GM18505 (cell line): ENCODE measurements around the gene ZNF740.
"Not testable (repeated sequence)": the region's sequence is repeated elsewhere in the genome, so short reads cannot be mapped to it uniquely, and the experiment has no call there.

Experiments used
- ATAC-seq: cut with Tn5 transposase; IDR thresholded peaks from one replicate; pipeline ENCODE4 v1.9.1; 2021; ENCODE audit not compliant: unreplicated experiment
- POLR2A ChIP-seq: IDR thresholded peaks from 4 replicates; pipeline ENCODE4 v1.6.1; 2011; ENCODE audit warnings: borderline replicate concordance; ENCODE audit not compliant: insufficient read depth, insufficient read length; ENCODE audit errors: extremely low read depth

Gene ZNF740, protein sequence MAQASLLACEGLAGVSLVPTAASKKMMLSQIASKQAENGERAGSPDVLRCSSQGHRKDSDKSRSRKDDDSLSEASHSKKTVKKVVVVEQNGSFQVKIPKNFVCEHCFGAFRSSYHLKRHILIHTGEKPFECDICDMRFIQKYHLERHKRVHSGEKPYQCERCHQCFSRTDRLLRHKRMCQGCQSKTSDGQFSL

DNA sequence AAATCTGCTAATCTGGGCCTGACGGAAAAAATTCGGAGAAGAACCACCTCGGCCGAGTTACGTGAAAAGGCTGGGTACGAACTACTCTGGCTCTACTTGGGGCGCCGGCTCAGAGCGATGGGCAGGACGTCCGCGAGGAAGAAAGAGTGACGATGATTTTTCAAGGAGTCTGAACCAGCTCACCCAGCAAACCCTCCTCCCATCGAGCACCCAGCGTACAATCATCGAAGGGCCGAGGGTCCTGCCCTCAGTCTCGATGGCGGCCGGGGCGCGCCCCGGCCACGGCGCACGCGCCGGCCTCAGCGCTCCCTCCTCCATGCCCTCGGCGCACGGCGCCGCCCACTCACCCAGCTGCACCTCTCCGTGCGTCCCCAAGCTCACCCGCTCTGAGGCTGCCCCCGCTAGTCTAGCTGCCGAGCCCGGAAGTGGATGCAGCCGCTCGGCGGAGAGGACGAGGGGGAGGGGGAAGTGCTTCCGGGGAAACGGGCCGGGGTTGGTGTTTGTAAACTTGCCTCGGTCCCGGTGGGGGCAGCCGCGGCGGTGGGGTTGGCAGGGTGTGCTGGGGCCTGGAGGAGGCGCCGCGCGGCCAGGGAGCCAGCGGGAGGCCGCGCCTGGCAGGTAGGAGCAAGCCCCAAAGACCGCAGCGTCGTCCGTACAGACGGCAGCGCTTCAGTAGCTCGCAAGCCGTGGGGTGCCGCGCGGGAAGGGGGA, at the start of gene ZNF740, which contains the start of gene CSAD:
TSS of gene ZNF740 (plus strand) at position 503 of the 711 bp plus-strand sequence. CDS start 1,262 bp downstream, outside the sequence.
TSS of gene CSAD (minus strand) at position 706 of the 711 bp plus-strand sequence. CDS start 7,455 bp downstream, outside the sequence.
- peak; percentile 88 for ATAC-seq
- TF ChIP-seq POLR2A = peak; percentile 90

DNA sequence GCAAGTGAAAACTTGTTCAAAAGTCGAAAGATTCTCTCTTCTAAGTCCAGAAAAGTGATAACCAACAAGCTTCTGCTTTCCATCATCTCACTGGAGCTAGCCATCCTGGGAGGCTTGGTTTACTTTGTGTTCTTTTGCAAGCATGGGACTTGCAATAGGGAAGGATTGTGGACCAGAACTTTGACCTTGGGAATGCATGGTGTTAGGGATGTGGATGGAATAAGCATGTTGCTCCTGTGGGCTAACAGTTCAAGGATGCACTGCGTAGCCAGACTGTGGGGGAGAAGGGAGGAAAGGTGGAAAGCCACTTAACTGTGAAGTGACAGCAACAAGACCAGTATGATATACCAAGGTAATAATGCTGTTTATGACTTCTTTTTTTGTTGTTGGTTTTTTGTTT, 48.7 kb upstream of the ZNF740 start:
- no peak for TF ChIP-seq POLR2A

DNA sequence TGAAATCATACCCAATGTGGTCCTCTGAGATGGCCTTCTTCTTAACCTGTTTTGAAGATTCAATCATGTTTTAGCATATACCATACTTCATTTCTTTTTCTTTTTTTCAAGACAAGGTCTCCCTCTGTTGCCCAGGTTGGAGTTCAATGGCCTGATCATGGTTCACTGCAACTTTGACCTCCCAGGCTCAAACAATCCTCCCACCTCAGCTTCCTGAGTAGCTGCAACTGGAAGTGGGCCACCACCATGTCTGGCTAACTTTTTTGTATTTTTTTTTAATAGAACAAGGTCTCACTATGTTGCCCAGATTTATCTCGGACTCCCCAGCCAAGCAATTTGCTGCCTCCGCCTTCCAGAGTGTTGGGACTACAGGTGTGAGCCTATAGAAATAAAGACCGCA, 46.8 kb upstream of the ZNF740 start:
- no peak for TF ChIP-seq POLR2A
- ATAC-seq = no peak

More for the DNA sequence above, 48.7 kb upstream of the ZNF740 start:
- no peak for ATAC-seq

DNA sequence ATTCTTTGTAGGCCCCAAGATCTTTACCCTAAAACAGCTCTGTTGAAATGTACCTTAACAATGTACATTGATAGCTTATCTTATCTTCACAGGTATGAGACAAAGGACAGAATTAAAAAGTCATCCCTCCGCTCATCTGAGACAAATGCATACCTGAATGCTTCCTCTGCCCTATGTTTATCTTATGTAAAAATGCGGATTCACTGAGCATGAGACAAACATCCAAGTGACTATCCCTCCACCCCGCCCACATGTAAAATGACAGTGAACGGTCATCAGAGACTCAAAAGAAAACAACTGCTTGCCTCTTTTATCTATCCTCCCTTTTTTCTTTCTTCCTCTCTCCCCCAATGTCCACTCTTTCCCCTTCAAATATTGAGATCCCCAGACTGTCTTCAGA, 37.2 kb upstream of the ZNF740 start:
- no peak for TF ChIP-seq POLR2A

DNA sequence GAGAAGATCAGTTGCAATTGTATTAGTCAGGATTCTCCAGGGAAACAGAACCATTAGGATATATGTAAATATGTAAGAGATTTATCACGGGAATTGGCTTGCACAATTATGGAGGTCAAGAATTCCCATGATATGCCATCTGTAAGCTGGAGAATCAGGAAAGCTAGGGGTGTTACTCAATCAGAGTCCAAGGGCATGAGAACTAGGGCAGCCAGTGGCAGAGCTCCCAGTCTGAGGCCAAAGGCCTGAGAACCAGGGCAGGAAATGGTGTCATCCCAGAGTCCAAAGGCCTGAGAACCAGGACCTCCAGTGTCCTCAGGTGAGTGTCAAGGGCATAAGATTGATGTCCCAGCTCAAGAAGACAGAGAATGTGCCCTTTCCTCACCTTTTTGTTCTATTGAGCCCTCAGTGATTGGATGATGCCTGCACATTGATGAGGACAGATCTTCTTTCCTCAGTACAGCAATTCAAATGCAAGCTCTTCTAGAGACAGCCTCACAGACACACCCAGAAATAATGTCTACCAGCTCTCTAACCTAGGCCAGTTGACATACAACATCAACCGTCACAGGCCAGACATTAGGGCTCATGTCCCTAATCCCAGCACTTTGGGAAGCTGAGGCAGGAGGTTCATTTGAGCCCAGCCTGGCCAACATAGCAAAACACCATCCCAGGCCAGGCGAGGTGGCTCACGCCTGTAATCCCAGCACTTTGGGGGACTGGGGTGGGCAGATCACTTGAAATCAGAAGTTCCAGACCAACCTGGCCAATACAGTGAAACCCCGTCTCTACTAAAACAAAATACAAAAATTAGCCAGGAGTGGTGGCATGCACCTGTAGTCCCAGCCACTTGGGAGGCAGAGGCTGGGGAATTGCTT, 34.9 kb upstream of the ZNF740 start:
- TF ChIP-seq POLR2A = no peak
- ATAC-seq = no peak

More for the DNA sequence above, 37.2 kb upstream of the ZNF740 start:
- no peak for ATAC-seq

DNA sequence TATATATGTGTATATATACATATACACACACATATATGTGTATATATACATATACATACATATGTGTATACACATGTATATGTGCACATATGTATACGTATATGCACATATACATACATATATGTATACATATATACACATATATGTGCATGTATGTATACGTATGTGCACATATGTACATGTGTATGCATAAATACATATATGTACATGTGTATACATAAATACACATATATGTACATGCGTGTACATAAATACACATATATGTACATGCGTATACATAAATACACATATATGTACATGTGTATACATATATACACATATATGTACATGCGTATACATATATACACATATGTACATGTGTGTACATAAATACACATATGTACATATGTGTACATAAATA, 33.3 kb upstream of the ZNF740 start:
- TF ChIP-seq POLR2A = no peak
- no peak for ATAC-seq

DNA sequence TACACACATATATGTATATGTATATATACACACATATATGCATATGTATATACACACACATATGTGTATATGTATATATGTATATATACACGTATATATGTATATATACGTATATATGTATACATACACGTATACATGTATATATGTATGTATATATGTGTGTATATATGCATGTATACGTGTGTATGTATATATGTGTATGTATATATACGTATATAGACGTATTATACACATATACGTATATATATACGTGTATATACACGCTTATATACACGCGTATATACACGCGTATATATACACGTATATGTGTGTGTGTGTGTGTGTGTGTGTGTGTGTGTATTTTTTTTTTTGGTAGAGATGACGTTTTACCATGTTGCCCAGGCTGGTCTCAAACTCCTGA, 32.9 kb upstream of the ZNF740 start:
- ATAC-seq = no peak
- TF ChIP-seq POLR2A = no peak

DNA sequence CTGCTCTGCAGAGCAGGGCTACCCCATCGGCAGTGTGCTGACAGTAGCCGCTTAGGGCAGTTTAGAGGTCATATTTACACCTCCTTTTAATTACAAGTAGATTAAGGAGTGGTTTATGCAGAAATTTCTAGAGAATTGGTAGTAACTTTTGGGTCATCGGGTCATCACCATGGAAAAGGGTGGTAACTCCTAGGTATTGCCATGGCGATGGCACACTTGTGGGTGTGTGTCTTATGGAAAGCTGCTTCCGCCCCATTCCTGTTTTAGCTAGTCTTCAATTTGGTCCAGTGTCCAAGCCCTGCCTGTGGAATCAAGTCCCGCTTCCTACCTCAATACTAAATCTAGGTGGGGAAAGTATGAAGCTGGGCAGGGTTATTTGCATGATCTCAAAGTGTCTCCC, 29.5 kb upstream of the ZNF740 start:
- no peak for ATAC-seq
- no peak for TF ChIP-seq POLR2A

DNA sequence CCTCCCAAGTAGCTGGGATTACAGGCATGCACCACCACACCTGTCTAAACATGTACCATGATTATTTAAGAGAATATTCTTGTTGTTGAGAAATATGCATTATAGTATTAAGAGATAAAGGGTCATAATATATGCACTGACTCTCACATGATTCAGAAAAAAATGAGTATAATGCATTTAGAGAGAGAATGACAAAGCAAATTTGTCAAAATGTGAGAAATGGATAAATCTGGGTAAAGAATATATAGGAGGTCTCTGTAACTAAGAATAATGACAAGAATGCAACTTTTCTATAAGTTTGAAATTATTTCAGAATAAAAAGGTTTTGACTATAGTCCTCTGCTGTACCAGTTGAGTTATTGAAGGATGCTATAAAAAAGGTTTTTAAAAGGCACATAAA, 28.1 kb upstream of the ZNF740 start:
- TF ChIP-seq POLR2A = no peak

DNA sequence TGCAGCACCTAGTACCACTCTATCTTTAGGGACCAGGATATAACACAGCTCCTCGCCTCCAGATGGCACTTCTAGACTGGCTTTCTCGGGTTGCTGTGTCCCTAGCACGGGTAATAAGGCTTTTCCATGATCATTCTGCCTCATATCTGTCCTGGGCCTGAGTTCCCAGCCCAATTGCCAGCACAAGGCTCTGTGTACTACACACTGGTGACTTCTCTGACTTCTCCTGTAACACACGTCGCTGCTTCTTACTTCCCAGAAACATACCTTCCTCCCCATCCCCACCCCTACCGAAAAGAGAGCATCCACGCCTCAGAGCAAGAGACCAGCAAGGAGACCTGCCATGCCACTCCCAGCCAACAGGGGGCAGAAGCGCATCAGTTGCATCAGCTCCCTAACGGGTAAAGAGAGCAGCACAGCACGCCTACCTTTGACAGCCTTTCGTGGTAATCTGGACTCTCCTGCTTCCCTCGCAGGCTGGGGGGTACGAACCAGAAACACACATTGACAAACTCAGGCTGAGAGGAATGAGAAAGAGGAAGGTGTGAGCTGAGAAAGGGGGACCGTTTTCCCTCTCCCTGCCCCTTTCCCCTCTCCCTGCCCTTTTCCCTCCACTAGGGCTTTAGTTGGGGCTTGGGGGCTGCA, 21.2 kb upstream of the ZNF740 start:
- TF ChIP-seq POLR2A = no peak
- no peak for ATAC-seq

More for the DNA sequence above, 28.1 kb upstream of the ZNF740 start:
- no peak for ATAC-seq

DNA sequence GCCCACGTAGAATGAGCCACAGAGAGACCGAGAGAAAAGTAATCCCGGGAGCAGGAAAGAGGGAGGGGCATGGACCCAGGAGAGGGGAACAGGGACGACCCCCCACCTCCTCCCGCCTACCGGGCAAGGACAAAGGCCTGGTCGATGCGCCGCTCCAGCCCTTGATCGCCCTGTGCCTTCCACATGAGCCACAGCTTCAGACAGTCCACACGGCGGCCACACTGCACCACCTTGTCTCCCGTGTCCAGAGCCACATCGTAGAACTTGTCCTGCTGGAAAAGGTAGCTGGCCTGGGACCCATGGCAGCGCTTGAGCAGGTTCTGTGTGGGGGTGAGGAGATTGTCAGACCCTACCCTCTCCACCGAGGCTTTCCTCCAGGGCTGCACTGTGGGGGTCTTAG, 20.5 kb upstream of the ZNF740 start:
- TF ChIP-seq POLR2A = no peak
- ATAC-seq = no peak

DNA sequence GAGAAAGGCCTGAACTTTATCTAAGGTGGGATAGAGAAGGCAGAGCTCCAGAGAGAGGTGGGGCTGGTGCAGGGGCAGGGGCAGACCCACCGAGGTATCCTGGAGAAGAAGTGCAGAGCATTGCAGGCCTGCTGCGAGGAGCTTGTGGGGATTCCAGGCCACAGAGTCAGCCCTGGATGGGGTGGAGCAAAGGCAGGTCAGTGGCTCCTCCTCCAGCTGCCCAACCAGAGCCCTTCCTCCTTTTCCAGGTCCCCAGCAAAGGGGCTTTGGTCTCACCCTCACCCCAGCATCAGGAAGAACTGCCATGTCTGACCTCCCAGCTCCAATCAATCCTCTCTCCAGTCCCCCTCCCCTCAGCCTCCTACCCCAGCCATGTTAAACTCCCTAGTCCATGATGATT, 19.8 kb upstream of the ZNF740 start:
- no peak for ATAC-seq
- TF ChIP-seq POLR2A = no peak

DNA sequence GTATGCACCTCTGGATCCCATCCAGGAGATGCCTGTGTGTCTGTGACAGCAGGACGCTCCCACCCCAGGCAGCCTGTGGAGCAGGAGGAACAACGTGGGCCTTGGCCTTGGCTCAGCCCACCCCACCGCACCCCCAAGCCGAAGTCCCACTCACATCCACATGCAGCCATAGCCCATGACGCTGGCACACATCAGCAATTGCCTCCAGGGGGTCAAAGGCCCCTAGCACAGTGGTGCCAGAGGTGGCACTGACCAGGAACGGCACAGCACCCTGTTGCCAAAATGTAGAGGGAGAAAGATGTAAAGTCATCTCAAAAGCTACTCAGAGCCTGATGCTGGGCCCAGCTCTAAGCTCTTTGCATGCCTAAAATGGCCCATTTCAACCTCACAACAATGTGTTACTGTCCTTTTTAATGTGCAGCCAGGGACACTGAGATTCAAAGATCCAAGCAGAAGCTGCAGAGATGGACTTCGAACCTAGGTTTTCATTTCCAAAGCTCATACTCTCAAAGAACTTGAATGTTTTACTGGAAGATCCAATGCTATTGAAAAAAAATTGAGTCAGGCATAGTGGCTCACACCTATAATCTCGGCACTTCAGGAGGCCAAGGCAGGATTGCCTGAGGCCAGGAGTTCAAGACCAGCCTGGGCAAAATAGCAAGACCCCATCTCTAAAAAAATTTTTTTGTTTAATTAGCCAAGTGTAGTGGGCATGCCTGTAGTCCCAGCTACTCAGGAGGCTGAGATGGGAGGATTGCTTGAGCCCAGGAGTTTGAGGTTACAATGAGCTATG, 19.2 kb upstream of the ZNF740 start:
- no peak for ATAC-seq
- TF ChIP-seq POLR2A = no peak

DNA sequence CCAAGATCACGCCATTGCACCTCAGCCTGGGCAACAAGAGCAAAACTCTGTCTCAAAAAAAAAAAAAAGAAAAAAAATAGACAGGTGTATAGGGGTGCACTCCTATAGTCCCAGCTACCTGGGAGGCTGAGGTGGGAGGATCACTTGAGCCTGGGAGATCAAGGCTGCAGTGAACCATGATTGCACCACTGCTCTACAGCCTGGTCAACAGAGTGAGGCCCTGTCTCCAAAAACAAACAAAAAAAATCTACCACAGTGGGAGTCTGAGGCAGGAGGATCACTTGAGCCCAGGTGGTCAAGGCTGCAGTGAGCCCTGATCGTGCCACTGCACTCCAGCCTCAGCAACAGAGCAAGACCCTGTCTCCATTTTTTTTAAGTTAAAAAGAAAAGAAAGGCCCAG, 17.5 kb upstream of the ZNF740 start:
- ATAC-seq = not testable (repeated sequence)
